ENCODE data around the gene ACE2.

The ACE2 gene

DNA sequence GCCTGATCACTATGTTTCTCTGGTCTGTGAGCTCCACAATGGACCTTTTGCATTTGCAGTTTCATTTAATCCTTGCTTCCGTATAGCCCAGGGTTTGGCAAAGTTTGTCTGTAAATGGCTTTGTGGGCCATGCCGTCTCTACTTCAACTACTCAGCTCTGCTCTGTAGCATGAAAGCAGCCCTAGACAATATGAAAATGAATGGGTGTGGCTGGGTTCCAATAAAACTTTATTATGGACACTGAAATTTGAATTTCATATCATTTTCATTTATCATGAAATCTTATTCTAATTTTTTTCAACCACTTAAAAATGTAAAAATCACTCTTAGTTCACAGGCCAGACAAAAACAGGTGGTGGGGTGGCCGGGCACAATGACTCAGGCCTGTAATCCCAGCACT lies 41.5 kb downstream of the ACE2 start:
- no peaks in the 10 kb centered on the region for H3K36me3 ChIP-seq (ENCODE audit: insufficient read depth, low read length)

DNA sequence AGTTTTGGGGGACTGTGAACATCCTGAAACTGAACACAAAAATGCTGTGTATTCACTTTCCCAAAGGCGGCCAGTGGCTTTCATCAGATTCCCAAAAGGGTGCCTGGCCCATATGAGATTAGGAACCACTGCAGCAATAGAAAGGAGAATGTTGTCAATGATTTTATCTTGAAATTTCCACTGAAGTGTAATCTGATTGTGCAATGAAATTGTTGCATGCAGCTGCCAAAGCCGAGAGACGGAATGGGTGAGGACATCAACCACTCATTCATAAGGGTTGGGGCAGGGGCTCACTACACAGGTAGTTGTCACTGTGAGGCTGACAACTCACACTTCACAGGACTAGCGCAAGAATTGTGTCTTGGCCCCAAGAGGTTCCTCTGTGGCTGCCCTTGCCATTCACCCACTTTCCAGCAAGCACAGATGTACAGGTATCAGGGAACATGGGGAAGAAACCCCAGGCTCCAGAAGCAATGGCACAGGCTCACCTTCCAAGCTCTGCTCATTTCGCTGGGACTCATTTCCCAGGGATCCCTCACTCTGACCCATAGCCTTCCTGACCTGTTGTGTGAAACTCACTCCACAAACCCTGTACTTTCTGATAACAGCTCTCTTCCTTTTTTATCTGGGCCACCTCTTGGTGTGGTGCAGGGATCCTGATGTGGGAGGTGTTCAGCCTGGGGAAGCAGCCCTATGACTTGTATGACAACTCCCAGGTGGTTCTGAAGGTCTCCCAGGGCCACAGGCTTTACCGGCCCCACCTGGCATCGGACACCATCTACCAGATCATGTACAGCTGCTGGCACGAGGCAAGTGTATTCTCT lies 51.4 kb downstream of the ACE2 start:
- H3K36me3 ChIP-seq (ENCODE audit: insufficient read depth, low read length), result no peaks in the 10 kb centered on the region
- H3K4me1 ChIP-seq (ENCODE audit: insufficient read depth, low read length), result no peaks in the 10 kb centered on the region
- no peaks in the 10 kb centered on the region for H3K27me3 ChIP-seq (ENCODE audit: insufficient read depth, low read length, poor library complexity)
- no peaks in the 10 kb centered on the region for H4K20me1 ChIP-seq (ENCODE audit: insufficient read depth, low read length)
- no peaks in the 10 kb centered on the region for H3K9me3 ChIP-seq (ENCODE audit: insufficient read depth, low read length, severe bottlenecking)
- no peak overlapping the region for H3K27ac ChIP-seq (ENCODE audit: low read length)
- H3K4me3 ChIP-seq (ENCODE audit: low read depth in 1 of 2, low read length in 2 of 2), result no peak overlapping the region
- no peak for TF ChIP-seq EZH2 (IDR thresholded peaks at IDR 0.05; ENCODE audit: borderline replicate concordance, low read depth, low read length, severe bottlenecking)
- TF ChIP-seq, protein P1, sequence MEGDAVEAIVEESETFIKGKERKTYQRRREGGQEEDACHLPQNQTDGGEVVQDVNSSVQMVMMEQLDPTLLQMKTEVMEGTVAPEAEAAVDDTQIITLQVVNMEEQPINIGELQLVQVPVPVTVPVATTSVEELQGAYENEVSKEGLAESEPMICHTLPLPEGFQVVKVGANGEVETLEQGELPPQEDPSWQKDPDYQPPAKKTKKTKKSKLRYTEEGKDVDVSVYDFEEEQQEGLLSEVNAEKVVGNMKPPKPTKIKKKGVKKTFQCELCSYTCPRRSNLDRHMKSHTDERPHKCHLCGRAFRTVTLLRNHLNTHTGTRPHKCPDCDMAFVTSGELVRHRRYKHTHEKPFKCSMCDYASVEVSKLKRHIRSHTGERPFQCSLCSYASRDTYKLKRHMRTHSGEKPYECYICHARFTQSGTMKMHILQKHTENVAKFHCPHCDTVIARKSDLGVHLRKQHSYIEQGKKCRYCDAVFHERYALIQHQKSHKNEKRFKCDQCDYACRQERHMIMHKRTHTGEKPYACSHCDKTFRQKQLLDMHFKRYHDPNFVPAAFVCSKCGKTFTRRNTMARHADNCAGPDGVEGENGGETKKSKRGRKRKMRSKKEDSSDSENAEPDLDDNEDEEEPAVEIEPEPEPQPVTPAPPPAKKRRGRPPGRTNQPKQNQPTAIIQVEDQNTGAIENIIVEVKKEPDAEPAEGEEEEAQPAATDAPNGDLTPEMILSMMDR (IDR thresholded peaks at IDR 0.05; ENCODE audit: borderline replicate concordance, extremely low read depth, low read length, poor library complexity, severe bottlenecking), result no peak
- no peaks in the 10 kb centered on the region for H3K79me2 ChIP-seq (ENCODE audit: insufficient read depth, low read length)
- no peak overlapping the region for H2AFZ ChIP-seq (ENCODE audit: low read depth, low read length)
- ATAC-seq (ENCODE audit: insufficient read depth, low read depth) (no peak), DNase-seq (no peak)
- no peak overlapping the region for H3K9ac ChIP-seq (ENCODE audit: low read depth, low read length)
- no peak overlapping the region for H3K4me2 ChIP-seq (ENCODE audit: insufficient read depth, low read length)

More for the DNA sequence above, 41.5 kb downstream of the ACE2 start:
- no peak overlapping the region for H3K27ac ChIP-seq (ENCODE audit: low read length)
- H4K20me1 ChIP-seq (ENCODE audit: insufficient read depth, low read length), result no peaks in the 10 kb centered on the region
- H3K9me3 ChIP-seq (ENCODE audit: insufficient read depth, low read length, severe bottlenecking), result no peaks in the 10 kb centered on the region
- H3K4me2 ChIP-seq (ENCODE audit: insufficient read depth, low read length), result no peak overlapping the region
- no peak for ATAC-seq (ENCODE audit: insufficient read depth, low read depth)
- no peaks in the 10 kb centered on the region for H3K4me1 ChIP-seq (ENCODE audit: insufficient read depth, low read length)
- no peak overlapping the region for H2AFZ ChIP-seq (ENCODE audit: low read depth, low read length)
- H3K79me2 ChIP-seq (ENCODE audit: insufficient read depth, low read length), result no peaks in the 10 kb centered on the region
- no peak overlapping the region for H3K4me3 ChIP-seq (ENCODE audit: low read depth in 1 of 2, low read length in 2 of 2)
- H3K9ac ChIP-seq (ENCODE audit: low read depth, low read length), result no peak overlapping the region
- TF ChIP-seq EZH2 (IDR thresholded peaks at IDR 0.05; ENCODE audit: borderline replicate concordance, low read depth, low read length, severe bottlenecking), result no peak
- TF ChIP-seq, protein P1 (IDR thresholded peaks at IDR 0.05; ENCODE audit: borderline replicate concordance, extremely low read depth, low read length, poor library complexity, severe bottlenecking), result no peak
- no peaks in the 10 kb centered on the region for H3K27me3 ChIP-seq (ENCODE audit: insufficient read depth, low read length, poor library complexity)
- DNase-seq, result no peak

DNA sequence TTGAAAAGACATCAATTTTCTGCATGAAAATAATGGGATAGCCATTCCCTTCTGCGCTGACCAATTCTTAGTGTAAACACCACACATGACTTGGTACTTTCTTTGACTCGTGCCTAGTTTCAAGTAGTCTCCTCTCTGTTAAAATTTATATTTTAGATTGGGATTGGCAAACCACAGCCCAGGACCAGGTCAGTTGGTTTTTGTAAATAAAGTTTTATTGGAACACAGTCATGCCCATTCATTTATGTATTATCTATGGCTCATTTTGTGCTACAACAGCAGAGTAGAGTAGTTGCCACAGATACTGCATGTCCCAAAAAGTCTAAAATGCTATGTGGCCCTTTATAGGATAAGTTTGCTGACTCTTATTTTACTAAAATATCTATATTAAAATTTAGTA lies 53.4 kb downstream of the ACE2 start:
- ATAC-seq (ENCODE audit: insufficient read depth, low read depth) (no peak), DNase-seq (no peak)
- H3K36me3 ChIP-seq (ENCODE audit: insufficient read depth, low read length), result no peaks in the 10 kb centered on the region
- H3K9me3 ChIP-seq (ENCODE audit: insufficient read depth, low read length, severe bottlenecking), result no peaks in the 10 kb centered on the region
- H3K27ac ChIP-seq (ENCODE audit: low read length), result no peak overlapping the region
- H3K4me2 ChIP-seq (ENCODE audit: insufficient read depth, low read length), result no peak overlapping the region
- H3K4me1 ChIP-seq (ENCODE audit: insufficient read depth, low read length), result no peaks in the 10 kb centered on the region
- no peak overlapping the region for H3K9ac ChIP-seq (ENCODE audit: low read depth, low read length)
- H3K79me2 ChIP-seq (ENCODE audit: insufficient read depth, low read length), result no peaks in the 10 kb centered on the region
- H3K4me3 ChIP-seq (ENCODE audit: low read depth in 1 of 2, low read length in 2 of 2), result no peak overlapping the region
- no peak overlapping the region for H2AFZ ChIP-seq (ENCODE audit: low read depth, low read length)
- H3K27me3 ChIP-seq (ENCODE audit: insufficient read depth, low read length, poor library complexity), result no peaks in the 10 kb centered on the region
- TF ChIP-seq EZH2 (IDR thresholded peaks at IDR 0.05; ENCODE audit: borderline replicate concordance, low read depth, low read length, severe bottlenecking), result no peak
- TF ChIP-seq, protein P1 (IDR thresholded peaks at IDR 0.05; ENCODE audit: borderline replicate concordance, extremely low read depth, low read length, poor library complexity, severe bottlenecking), result no peak
- H4K20me1 ChIP-seq (ENCODE audit: insufficient read depth, low read length), result no peaks in the 10 kb centered on the region
